ENCODE data around the gene ROMO1.

- TF ChIP-seq CTCF (IDR thresholded peaks at IDR 0.05) (no peak), POLR2A (IDR thresholded peaks at IDR 0.05) (no peak), POLR2AphosphoS5 (IDR thresholded peaks at IDR 0.05) (no peak)
Observed at GRCh38 chr20:35719717-35720116, 20.5 kb downstream of the ROMO1 start.
